H9 (cell line): ENCODE measurements around the gene TRIM38. TPM values are rescaled to one million over a fixed set of nuclear protein-coding genes. Genes with fewer than 3 reads are reported as not detected.

ENCODE experiments used
- DNase-seq: peaks from one replicate; pipeline ENCODE4 v3.0.0-alpha.2; 2017
- H2AFZ ChIP-seq: one replicate; pipeline ENCODE4 v1.6.1; 2013; ENCODE audit warnings: mild to moderate bottlenecking, low read length, control low read depth, moderate library complexity
- H2AK5ac ChIP-seq: 2 replicates; pipeline ENCODE4 v1.6.1; 2013; ENCODE audit warnings: low read length, control low read depth, mixed read lengths; ENCODE audit not compliant: insufficient read length
- H2BK120ac ChIP-seq: one replicate; pipeline ENCODE4 v1.6.1; 2013; ENCODE audit warnings: low read depth, mild to moderate bottlenecking, low read length, control low read depth, inconsistent platforms; ENCODE audit not compliant: poor library complexity, severe bottlenecking
- H2BK12ac ChIP-seq: 2 replicates; pipeline ENCODE4 v1.6.1; 2013; ENCODE audit warnings: low read length, control low read depth, mixed read lengths, low read depth; ENCODE audit not compliant: insufficient read length
- H2BK15ac ChIP-seq: 2 replicates; pipeline ENCODE4 v1.6.1; 2013; ENCODE audit warnings: low read depth, low read length, control low read depth
- H2BK20ac ChIP-seq: one replicate; pipeline ENCODE4 v1.6.1; 2013; ENCODE audit warnings: low read depth, mild to moderate bottlenecking, low read length, control low read depth, inconsistent platforms; ENCODE audit not compliant: poor library complexity, severe bottlenecking
- H2BK5ac ChIP-seq: 2 replicates; pipeline ENCODE4 v1.6.1; 2013; ENCODE audit warnings: low read length, control low read depth, mixed read lengths; ENCODE audit not compliant: insufficient read length
- H3K14ac ChIP-seq: 2 replicates; pipeline ENCODE4 v1.6.1; 2013; ENCODE audit warnings: low read length, control low read depth; ENCODE audit not compliant: insufficient read depth
- H3K18ac ChIP-seq: 2 replicates; pipeline ENCODE4 v1.6.1; 2013; ENCODE audit warnings: low read depth, mild to moderate bottlenecking, mixed read lengths, low read length, control low read depth; ENCODE audit not compliant: insufficient read length
- H3K23ac ChIP-seq: 2 replicates; pipeline ENCODE4 v1.6.1; 2013; ENCODE audit warnings: low read length, control low read depth, mixed read lengths, low read depth; ENCODE audit not compliant: insufficient read length
- H3K23me2 ChIP-seq: 2 replicates; pipeline ENCODE4 v1.6.1; 2013; ENCODE audit warnings: low read depth, mild to moderate bottlenecking, mixed read lengths, low read length, control low read depth; ENCODE audit not compliant: insufficient read length, poor library complexity, severe bottlenecking
- H3K27ac ChIP-seq: 2 replicates; pipeline ENCODE4 v1.5.1; 2013; ENCODE audit warnings: low read length, control low read depth, mixed read lengths, low read depth; ENCODE audit not compliant: insufficient read length
- H3K27me3 ChIP-seq: 2 replicates; pipeline ENCODE4 v1.6.1; 2013; ENCODE audit warnings: low read length, control low read depth, inconsistent platforms; ENCODE audit not compliant: insufficient read depth
- H3K4ac ChIP-seq: 2 replicates; pipeline ENCODE4 v1.6.1; 2013; ENCODE audit warnings: low read depth, mild to moderate bottlenecking, control low read depth, inconsistent platforms, low read length, moderate library complexity
- H3K4me1 ChIP-seq: 2 replicates; pipeline ENCODE4 v1.6.1; 2013; ENCODE audit warnings: low read length, control low read depth, inconsistent platforms; ENCODE audit not compliant: insufficient read depth
- H3K4me2 ChIP-seq: 2 replicates; pipeline ENCODE4 v1.6.1; 2013; ENCODE audit warnings: low read length, control low read depth, mixed read lengths; ENCODE audit not compliant: insufficient read length, insufficient read depth
- H3K56ac ChIP-seq: 2 replicates; pipeline ENCODE4 v1.6.1; 2013; ENCODE audit warnings: low read depth, mild to moderate bottlenecking, mixed read lengths, low read length, control low read depth; ENCODE audit not compliant: insufficient read length
- H3K79me1 ChIP-seq: 2 replicates; pipeline ENCODE4 v1.6.1; 2013; ENCODE audit warnings: low read depth, mild to moderate bottlenecking, moderate library complexity, low read length, control low read depth, inconsistent platforms; ENCODE audit not compliant: insufficient read depth, poor library complexity, severe bottlenecking
- H3K79me2 ChIP-seq: 2 replicates; pipeline ENCODE4 v1.6.1; 2013; ENCODE audit warnings: low read length, control low read depth, inconsistent platforms; ENCODE audit not compliant: insufficient read depth
- H3K9ac ChIP-seq: 2 replicates; pipeline ENCODE4 v1.6.1; 2013; ENCODE audit warnings: low read length, control low read depth, mixed read lengths; ENCODE audit not compliant: insufficient read length; ENCODE audit errors: extremely low read depth
- H3K9me3 ChIP-seq: one replicate; pipeline ENCODE4 v1.6.1; 2013; ENCODE audit warnings: low read depth, low read length, inconsistent platforms; ENCODE audit not compliant: control insufficient read depth
- H3T11ph ChIP-seq: one replicate; pipeline ENCODE4 v1.6.1; 2013; ENCODE audit warnings: mild to moderate bottlenecking, low read length, control low read depth, inconsistent platforms
- H4K20me1 ChIP-seq: one replicate; pipeline ENCODE4 v1.6.1; 2013; ENCODE audit not compliant: control insufficient read depth, insufficient read length, insufficient read depth
- H4K5ac ChIP-seq: 2 replicates; pipeline ENCODE4 v1.6.1; 2013; ENCODE audit warnings: low read depth, mild to moderate bottlenecking, mixed read lengths, low read length, control low read depth; ENCODE audit not compliant: insufficient read length
- H4K8ac ChIP-seq: replicated peaks from 2 replicates; pipeline ENCODE4 v1.6.1; 2013; ENCODE audit warnings: low read length, control low read depth, mixed read lengths, low read depth; ENCODE audit not compliant: insufficient read length
- H4K91ac ChIP-seq: 2 replicates; pipeline ENCODE4 v1.6.1; 2013; ENCODE audit warnings: low read depth, mild to moderate bottlenecking, moderate library complexity, mixed read lengths, low read length, control low read depth; ENCODE audit not compliant: insufficient read length
- H3K27ac Mint-ChIP-seq, 3 experiments: 2 replicates in 2 of 3; 3 replicates in 1 of 3; pipeline ENCODE4 v1.8.0; 2020 to 2021; ENCODE audit warnings: mixed read lengths in 3 of 3, mild to moderate bottlenecking in 1 of 3, moderate library complexity in 1 of 3
- H3K27me3 Mint-ChIP-seq: 2 replicates; pipeline ENCODE4 v1.8.0; 2021; ENCODE audit warnings: low read depth, mild to moderate bottlenecking, moderate library complexity, mixed read lengths
- H3K36me3 Mint-ChIP-seq, 3 experiments: 2 replicates in 2 of 3; 3 replicates in 1 of 3; pipeline ENCODE4 v1.8.0; 2020 to 2021; ENCODE audit warnings: low read depth in 3 of 3, mixed read lengths in 3 of 3; ENCODE audit not compliant: insufficient read depth in 1 of 3
- H3K4me1 Mint-ChIP-seq, 2 experiments: 2 replicates each; pipeline ENCODE4 v1.8.0; 2020; ENCODE audit warnings: mixed read lengths in 2 of 2
- H3K4me3 Mint-ChIP-seq, 2 experiments: 2 replicates in 1 of 2; 3 replicates in 1 of 2; pipeline ENCODE4 v1.8.0; 2020 to 2021; ENCODE audit warnings: mild to moderate bottlenecking in 2 of 2, mixed read lengths in 2 of 2, moderate library complexity in 1 of 2
- H3K9me3 Mint-ChIP-seq, 2 experiments: 2 replicates in 1 of 2; 3 replicates in 1 of 2; pipeline ENCODE4 v1.8.0; 2020; ENCODE audit warnings: mild to moderate bottlenecking in 2 of 2, mixed read lengths in 2 of 2, moderate library complexity in 1 of 2
- CTCF ChIP-seq: fragments of 200-600 bp; sonication (generic); conservative IDR thresholded peaks from 3 replicates; pipeline ENCODE4 v1.8.0; 2021; ENCODE audit warnings: antibody characterized with exemption, mild to moderate bottlenecking
- WGBS: extraction: QIAGEN DNeasy Blood & Tissue Kit; methylation state at CpG from one replicate; pipeline ENCODE4 v1.1.7; 2013; ENCODE audit warnings: missing lambda C conversion rate, low lambda C conversion rate, mixed read lengths; ENCODE audit not compliant: insufficient read length; ENCODE audit errors: extremely low coverage; 5-methylcytosine and 5-hydroxymethylcytosine counted together
- total RNA-seq: library from RNA; stranded (reverse); gene quantifications from 2 replicates; pipeline ENCODE4 v1.2.1, GENCODE V29; 2021

Gene TRIM38
- total RNA-seq, 1 experiment from 2014 or later, result 0.61 TPM

- no peak overlapping the region for H2AK5ac ChIP-seq
- no peaks in the 10 kb centered on the region for H3K27me3 Mint-ChIP-seq
- H3K79me1 ChIP-seq, result no peaks in the 10 kb centered on the region
- no peaks in the 10 kb centered on the region for H3K36me3 Mint-ChIP-seq
- no peak overlapping the region for H4K8ac ChIP-seq
- no peak overlapping the region for H2BK120ac ChIP-seq
- H3K9me3 Mint-ChIP-seq, result no peaks in the 10 kb centered on the region
- no peak overlapping the region for H2AFZ ChIP-seq
- H3K27ac Mint-ChIP-seq, result peak overlapping the region in 2 of 3 experiments; percentile 94 to 95; a peak in 5 of 7 replicates
- peak overlapping the region; percentile 86 to 87 for H3K4me3 Mint-ChIP-seq
- H2BK15ac ChIP-seq, result no peak overlapping the region
- no CpG with 5 or more reads among the region's 52 CpGs for WGBS
- H3T11ph ChIP-seq, result no peak overlapping the region
- no peak overlapping the region for H3K4ac ChIP-seq
- H2BK20ac ChIP-seq, result no peak overlapping the region
- peak; percentile 99 for TF ChIP-seq CTCF
- H4K5ac ChIP-seq, result no peak overlapping the region
- no peak overlapping the region for H3K14ac ChIP-seq
- H4K91ac ChIP-seq, result no peak overlapping the region
- no peak overlapping the region for H2BK12ac ChIP-seq
- no peak overlapping the region for H3K56ac ChIP-seq
- no peaks in the 10 kb centered on the region for H4K20me1 ChIP-seq
- peaks cover 10% of the 10 kb centered on the region for H3K23me2 ChIP-seq
- peaks cover 30 to 32% of the 10 kb centered on the region in 2 experiments for H3K4me1 Mint-ChIP-seq
- no peak overlapping the region for H2BK5ac ChIP-seq
- H3K9ac ChIP-seq, result peak overlapping the region; percentile 51
- H3K4me1 ChIP-seq, result no peaks in the 10 kb centered on the region; the same call in 1 of the 2 replicates
- no peaks in the 10 kb centered on the region for H3K79me2 ChIP-seq
- no peak overlapping the region for H3K23ac ChIP-seq
- no peak overlapping the region for H3K27ac ChIP-seq
- peak overlapping the region; percentile 46 for H3K18ac ChIP-seq
- no peaks in the 10 kb centered on the region for H3K9me3 ChIP-seq
- H3K4me2 ChIP-seq, result peak overlapping the region; percentile 95
- H3K27me3 ChIP-seq, result no peaks in the 10 kb centered on the region
- DNase-seq, result peak; percentile 95
Observed at GRCh38 chr6:25992413-25993340, 30.1 kb downstream of the TRIM38 start.
